NOMO-1 treated with DMSO at 0.1 percent for 48 hours (cell line): Measurements from ENCODE around the gene PIAS4.
A peak's percentile ranks its signal among the peaks of the same experiment; 100 is the strongest.

Experiments used
- DNase-seq: peaks from one replicate; lab custom pipeline; 2025; ENCODE audit not compliant: unreplicated experiment; lab: John Stamatoyannopoulos, UW

Gene PIAS4

DNA sequence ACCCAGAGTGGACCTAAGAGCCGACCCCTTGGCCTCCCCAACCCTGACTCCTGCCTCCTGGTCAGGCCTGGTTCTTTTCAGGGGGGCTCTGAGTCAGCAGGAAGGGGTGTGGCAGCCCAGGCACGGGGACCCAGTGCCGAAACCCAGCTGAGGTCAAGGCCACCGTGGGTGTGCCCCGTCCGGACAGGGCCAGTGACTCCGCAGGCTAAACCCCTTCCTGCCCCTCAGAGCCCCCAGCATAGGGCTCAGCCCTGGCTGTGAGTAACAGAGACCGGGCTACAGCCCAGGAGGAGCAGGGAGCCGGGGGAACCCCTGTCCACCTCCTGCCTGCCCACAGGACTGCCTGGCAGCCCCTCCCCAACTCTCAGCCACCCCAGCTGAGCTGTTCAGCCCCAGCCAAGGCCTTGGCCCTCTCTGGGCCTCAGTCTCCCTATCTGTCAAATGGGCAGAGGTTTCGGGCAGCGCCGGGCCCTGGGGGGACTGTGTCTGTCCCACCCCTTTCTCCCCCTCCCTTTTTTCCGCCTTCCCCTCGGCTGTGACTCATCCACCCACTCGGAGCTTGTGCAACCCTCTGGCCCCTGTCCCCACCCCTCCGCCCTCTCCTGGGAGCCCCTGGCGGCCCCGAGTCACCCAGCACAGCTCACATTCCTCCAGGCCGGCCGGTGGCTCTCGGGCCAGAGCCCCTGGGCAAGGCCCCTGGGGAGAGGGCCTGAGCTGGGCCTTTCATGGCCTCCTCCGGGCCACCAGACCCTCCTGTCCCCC, 50.6 kb downstream of the PIAS4 start:
- peak; percentile 86 for DNase-seq

DNA sequence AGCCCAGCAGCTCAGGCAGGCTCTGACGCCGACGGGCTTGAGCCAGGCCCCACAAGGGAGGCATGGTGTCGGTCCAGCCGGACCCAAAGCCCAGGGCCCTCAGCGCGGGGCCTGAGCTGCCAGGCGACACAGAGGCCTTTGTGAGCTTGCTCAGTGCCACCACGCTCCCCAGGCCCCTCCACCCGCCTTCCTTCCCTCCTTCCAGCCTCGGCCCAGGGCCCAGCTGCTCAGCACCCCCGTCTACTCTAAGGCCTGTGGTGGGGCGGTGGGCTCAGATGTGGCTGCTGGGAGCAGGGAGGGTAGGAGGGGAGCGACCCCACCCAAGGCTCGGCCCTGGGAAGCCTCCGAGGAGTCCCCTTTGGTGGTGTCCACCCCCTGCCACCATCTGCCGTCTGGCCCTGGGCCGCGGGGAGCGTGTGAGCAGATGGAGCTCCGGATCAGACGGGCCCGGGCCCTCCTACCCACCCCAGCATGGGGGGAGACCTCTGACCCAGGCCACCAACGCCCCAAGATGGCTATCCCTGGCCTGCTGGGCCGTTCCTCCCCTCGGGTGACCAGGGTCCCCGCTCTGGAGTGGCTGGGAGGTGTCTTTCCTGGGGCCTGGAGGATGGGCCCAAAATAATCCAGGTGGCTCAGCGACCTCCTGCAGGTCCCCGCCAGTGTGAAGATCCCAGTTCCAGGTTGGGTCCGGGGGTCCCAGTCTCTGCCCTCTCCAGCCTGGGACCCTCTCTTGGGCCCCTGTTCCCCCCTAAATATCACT, 51.3 kb downstream of the PIAS4 start:
- no peak for DNase-seq

DNA sequence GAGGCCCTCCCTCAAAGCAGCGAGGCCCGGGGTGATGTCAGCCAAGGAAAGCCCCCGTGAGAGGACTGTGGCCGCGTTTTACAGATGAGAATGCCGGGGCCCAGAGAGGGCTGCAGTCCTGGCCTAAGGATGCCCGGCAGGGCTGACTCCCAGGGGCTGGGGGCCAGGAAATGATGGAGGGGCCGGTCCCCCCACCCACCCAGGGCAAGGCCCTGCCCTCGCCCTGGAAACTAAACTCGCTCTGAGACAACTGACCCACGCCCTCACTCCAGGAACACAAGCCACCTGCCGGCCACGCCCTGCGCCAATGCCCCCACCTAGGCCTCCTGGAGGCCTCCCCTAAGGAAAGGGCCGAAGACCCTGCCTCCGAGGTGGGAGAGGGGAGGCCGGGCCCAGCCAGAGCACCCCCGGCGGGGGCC, 51.9 kb downstream of the PIAS4 start:
- DNase-seq = no peak

DNA sequence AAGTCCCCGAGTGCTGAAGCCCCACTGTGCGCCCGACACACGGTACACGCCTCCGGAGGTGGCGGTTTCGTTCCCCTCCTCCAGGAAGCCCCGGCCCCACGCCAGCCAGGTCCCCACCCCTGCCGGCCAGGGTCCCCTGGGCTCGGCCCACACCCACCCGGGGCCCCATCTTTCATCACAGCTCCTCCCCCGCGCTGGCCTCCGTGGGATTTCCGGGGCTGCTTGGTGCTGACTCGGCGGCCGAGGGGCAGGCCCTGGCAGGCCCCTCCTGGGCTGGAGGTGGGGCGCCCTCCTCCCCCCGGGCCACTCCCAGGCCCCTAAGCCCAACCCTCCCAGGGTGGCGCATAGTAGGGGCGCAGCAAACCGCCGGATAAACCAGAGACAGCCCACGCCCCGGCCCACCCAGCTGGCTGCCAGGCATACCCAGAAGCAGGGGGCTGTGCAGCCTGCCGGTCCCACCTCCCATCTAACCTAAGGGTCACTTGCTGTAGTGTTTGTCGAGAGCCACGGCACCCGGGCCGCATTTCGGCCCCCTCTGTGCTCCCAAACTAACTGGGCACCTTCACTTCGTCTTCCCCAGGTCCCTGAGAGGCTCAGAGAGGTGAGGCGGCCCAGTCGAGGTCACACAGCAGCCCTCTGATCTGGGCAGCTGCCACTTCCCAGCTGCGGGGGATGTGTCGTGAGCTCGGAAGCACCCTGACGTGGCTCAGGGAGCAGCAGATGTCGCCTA, 52.5 kb downstream of the PIAS4 start:
- peak; percentile 46 for DNase-seq

GRCh38 chr19:4060621-4061177, 53.2 kb downstream of the PIAS4 start:
- no peak for DNase-seq

- peak; percentile 68 for DNase-seq
These were observed 53.7 kb downstream of the PIAS4 start for GRCh38 chr19:4061178-4061682.

- no peak for DNase-seq
These were observed 54.3 kb downstream of the PIAS4 start for GRCh38 chr19:4061683-4062418.

GRCh38 chr19:4062419-4063368, 55.2 kb downstream of the PIAS4 start:
- no peak for DNase-seq

GRCh38 chr19:4063369-4064148, 56.0 kb downstream of the PIAS4 start:
- no peak for DNase-seq

DNA sequence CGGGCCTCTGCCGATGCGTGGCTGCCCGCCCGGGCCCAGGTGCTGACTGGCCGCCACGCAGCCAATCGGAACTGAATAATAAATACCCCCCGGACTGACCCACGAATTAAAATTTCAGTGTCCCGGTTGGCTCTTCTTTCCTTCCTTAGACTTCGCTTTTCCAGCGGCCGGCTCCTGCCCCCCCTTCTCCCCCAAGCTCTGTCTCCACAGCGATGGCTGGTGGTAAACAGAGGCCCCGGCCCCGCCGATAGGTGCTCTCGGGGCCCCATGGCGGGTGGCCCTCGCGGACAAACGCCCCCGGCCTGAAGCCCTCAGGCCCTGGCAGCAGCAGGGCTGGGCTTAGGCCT, 56.6 kb downstream of the PIAS4 start:
- no peak for DNase-seq

GRCh38 chr19:4064496-4065260, 57.1 kb downstream of the PIAS4 start:
- no peak for DNase-seq

DNA sequence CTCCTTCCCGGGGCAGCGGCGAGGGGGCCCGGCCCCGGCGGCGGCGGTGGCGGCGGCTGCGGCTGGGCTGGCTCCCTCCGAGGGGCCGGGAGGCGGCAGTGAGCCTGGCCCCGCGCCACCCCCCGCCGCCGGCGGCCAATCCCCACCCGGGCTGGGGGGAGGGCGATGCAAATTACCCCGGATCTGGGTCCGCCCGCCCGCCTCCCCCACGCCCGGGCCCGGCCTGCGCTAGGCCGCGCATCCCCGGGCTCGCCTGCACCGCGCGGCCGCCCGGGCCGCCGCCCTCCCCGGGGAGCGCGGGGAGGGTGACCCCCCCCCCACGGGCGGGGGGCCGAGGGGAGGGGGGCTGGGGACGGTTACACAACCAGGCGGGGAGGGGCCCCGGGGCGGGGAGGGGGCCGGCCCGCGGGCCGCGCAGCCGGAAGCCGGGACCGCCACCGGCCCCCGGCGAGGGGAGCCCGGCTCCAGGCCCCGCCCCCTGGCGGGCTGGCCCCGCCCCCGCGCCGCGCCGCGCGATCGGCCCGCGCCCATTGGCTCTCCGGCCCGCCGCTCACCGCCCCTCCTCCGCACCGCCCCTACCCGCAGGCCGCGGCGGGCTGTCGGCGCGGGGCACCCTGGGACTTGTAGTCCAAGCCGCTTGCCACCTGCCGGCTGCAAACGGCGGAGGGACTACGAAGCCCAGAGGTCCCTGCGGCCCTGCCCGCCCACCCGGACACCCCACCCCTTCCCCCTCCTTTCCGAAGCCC, 58.1 kb downstream of the PIAS4 start:
- DNase-seq = peak; percentile 91

DNA sequence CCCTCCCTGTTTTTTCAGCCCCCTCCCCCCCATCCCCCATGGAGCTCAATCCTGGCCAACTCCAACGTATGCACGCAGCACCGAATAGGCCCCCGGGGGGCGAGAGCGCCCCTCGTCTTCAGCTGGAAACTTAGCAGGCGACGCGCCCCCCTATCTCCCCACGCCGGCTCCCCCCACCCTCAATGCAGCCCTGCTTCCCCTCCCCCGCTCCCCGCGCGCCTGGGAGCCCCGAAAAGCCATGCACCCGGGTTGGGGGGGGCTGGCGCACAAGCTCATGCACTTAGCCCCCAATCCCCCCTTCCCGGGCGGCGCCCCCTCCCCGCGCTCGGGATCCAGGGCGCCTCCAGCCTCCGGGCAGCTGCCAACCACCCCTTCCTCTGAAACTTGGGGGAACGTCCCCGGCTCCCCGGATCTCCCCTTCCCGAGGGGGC, 58.7 kb downstream of the PIAS4 start:
- no peak for DNase-seq

GRCh38 chr19:4066682-4067395, 59.3 kb downstream of the PIAS4 start, which contains the start of gene ZBTB7A:
ZBTB7A (minus strand) TSS chr19:4066899; CDS start chr19:4055232, 11,667 bp downstream.
- DNase-seq = peak; percentile 94

GRCh38 chr19:4067396-4068046, 60.0 kb downstream of the PIAS4 start:
- no peak for DNase-seq
